HepG2 (cell line): ENCODE measurements around the gene SMPD1. TPM values are rescaled to one million over a fixed set of nuclear protein-coding genes. Genes with fewer than 3 reads are reported as not detected.

ENCODE experiments used
- ATAC-seq: fragments of 200-7000 bp; cut with Tn5 transposase; 3 replicates; pipeline ENCODE4 v1.9.1; 2020; ENCODE audit warnings: mild to moderate bottlenecking, moderate library complexity
- BruUV-seq: library from RNA; stranded (reverse); fragments of 400-500 nt; replicated peaks from 2 replicates; lab custom pipeline; 2021; lab: Mats Ljungman, UMichigan
- CTCF ChIA-PET: fragments of 300-600 bp; formaldehyde crosslinking; extraction: SDS; loops from one replicate; lab custom pipeline; 2021; ENCODE audit warnings: low total read pairs, inconsistent platforms, low intra/inter-chr PET ratio; lab: Yijun Ruan, JAX
- POLR2A ChIA-PET: fragments of 350-600 bp; sonication (Branson Sonifier 250); formaldehyde crosslinking; loops from one replicate; lab custom pipeline; 2020; ENCODE audit warnings: antibody characterized with exemption, inconsistent platforms; lab: Yijun Ruan, JAX
- DNase-seq: peaks from one replicate; pipeline ENCODE4 v3.0.0-alpha.2; 2015; ENCODE audit warnings: low spot score
- FAIRE-seq: peaks from 3 replicates; lab custom pipeline; 2011; peaks lifted over from hg19 to GRCh38; lab: Jason Lieb, UNC
- H2AFZ ChIP-seq: one replicate; pipeline ENCODE4 v1.6.1; 2011; ENCODE audit warnings: low read length, inconsistent platforms
- H3K27ac ChIP-seq: fragments of 300-600 bp; 3 replicates; pipeline ENCODE4 v1.8.0; 2011; ENCODE audit warnings: mixed run types, mild to moderate bottlenecking, mixed read lengths, low read length, inconsistent platforms; ENCODE audit not compliant: insufficient read depth; ENCODE audit errors: extremely low read length
- H3K27me3 ChIP-seq, 2 experiments: fragments of 200-600 bp in 1 of 2; 2 replicates in 1 of 2; 3 replicates in 1 of 2; pipeline versions ENCODE4 v1.6.0 to v1.8.0; 2011; ENCODE audit warnings: low read length in 2 of 2, mild to moderate bottlenecking in 2 of 2, moderate library complexity in 2 of 2, inconsistent platforms in 1 of 2; ENCODE audit not compliant: insufficient read depth in 2 of 2, control insufficient read depth in 1 of 2
- H3K36me3 ChIP-seq, 2 experiments: fragments of 200-600 bp in 1 of 2; replicated peaks in 1 of 2; 2 replicates in 1 of 2; 3 replicates in 1 of 2; pipeline versions ENCODE4 v1.5.1 to v1.8.0; 2011; ENCODE audit warnings: low read length in 2 of 2, inconsistent platforms in 1 of 2; ENCODE audit not compliant: insufficient read depth in 2 of 2, control insufficient read depth in 1 of 2
- H3K4me1 ChIP-seq: 2 replicates; pipeline ENCODE4 v1.5.1; 2012; ENCODE audit warnings: low read length, inconsistent platforms; ENCODE audit not compliant: insufficient read depth
- H3K4me2 ChIP-seq: 2 replicates; pipeline ENCODE4 v1.6.0; 2011; ENCODE audit warnings: low read depth, low read length, inconsistent platforms
- H3K4me3 ChIP-seq, 3 experiments: fragments of 200-600 bp in 1 of 3; sonication (generic), shearing (Covaris generic) in 1 of 3; replicated peaks in 1 of 3; 2 replicates each; pipeline ENCODE4 v1.5.1; 2011 to 2016; ENCODE audit warnings: low read length in 3 of 3, inconsistent platforms in 2 of 3, low read depth in 2 of 3, mild to moderate bottlenecking in 2 of 3, control low read depth in 1 of 3, mixed read lengths in 1 of 3; ENCODE audit not compliant: insufficient read depth in 1 of 3
- H3K79me2 ChIP-seq: one replicate; pipeline ENCODE4 v1.6.1; 2011; ENCODE audit warnings: low read length, inconsistent platforms; ENCODE audit not compliant: insufficient read depth
- H3K9ac ChIP-seq: 2 replicates; pipeline ENCODE4 v1.6.0; 2011; ENCODE audit warnings: mild to moderate bottlenecking, low read depth, low read length, inconsistent platforms; ENCODE audit not compliant: insufficient read depth
- H3K9me3 ChIP-seq: 2 replicates; pipeline ENCODE4 v1.5.1; 2012; ENCODE audit warnings: mild to moderate bottlenecking, low read length
- H4K20me1 ChIP-seq: 2 replicates; pipeline ENCODE4 v1.6.0; 2011; ENCODE audit warnings: inconsistent platforms, mild to moderate bottlenecking, low read length, moderate library complexity; ENCODE audit not compliant: insufficient read depth
- FOXO1 ChIP-seq: sonication (generic); formaldehyde crosslinking; IDR thresholded peaks from 2 replicates; pipeline ENCODE4 v1.4.0; 2020; ENCODE audit warnings: missing genetic modification reagents
- FOXP1 ChIP-seq, 2 experiments: fragments of 450-650 bp in 1 of 2; IDR thresholded peaks; 2 replicates each; pipeline ENCODE4 v1.6.1; 2017 to 2018; ENCODE audit warnings: antibody characterized with exemption in 1 of 2
- GATAD2A ChIP-seq: IDR thresholded peaks from 2 replicates; pipeline ENCODE4 v1.6.1; 2016
- MAZ ChIP-seq, 2 experiments: sonication (generic) in 1 of 2; formaldehyde crosslinking in 1 of 2; IDR thresholded peaks; 2 replicates each; pipeline versions ENCODE4 v1.5.0 to v1.6.1; 2012 to 2020; ENCODE audit warnings: low read depth in 2 of 2, mild to moderate bottlenecking in 2 of 2, borderline replicate concordance in 1 of 2, improper control_type of control experiment in 1 of 2, low read length in 1 of 2, missing genetic modification reagents in 1 of 2, moderate library complexity in 1 of 2
- RAD51 ChIP-seq: fragments of 450-650 bp; IDR thresholded peaks from 2 replicates; pipeline ENCODE4 v1.6.1; 2016; ENCODE audit warnings: borderline replicate concordance
- SMAD9 ChIP-seq: sonication (generic); formaldehyde crosslinking; IDR thresholded peaks from 2 replicates; pipeline ENCODE4 v1.5.1; 2020; ENCODE audit warnings: mild to moderate bottlenecking, missing genetic modification reagents
- ZBTB20 ChIP-seq: sonication (generic); formaldehyde crosslinking; IDR thresholded peaks from 2 replicates; pipeline ENCODE4 v1.8.1; 2023; ENCODE audit warnings: missing genetic modification reagents, low read depth, mild to moderate bottlenecking, borderline replicate concordance
- ZFX ChIP-seq: sonication (generic); formaldehyde crosslinking; IDR thresholded peaks from 2 replicates; pipeline ENCODE4 v1.4.0; 2020; ENCODE audit warnings: mild to moderate bottlenecking, low read depth, missing genetic modification reagents, moderate library complexity
- ZNF556 ChIP-seq: sonication (generic); formaldehyde crosslinking; IDR thresholded peaks from 2 replicates; pipeline ENCODE4 v1.4.0; 2020; ENCODE audit warnings: mild to moderate bottlenecking, missing genetic modification reagents, borderline replicate concordance
- ZSCAN25 ChIP-seq: sonication (generic); formaldehyde crosslinking; IDR thresholded peaks from 2 replicates; pipeline ENCODE4 v1.8.0; 2022; ENCODE audit warnings: mild to moderate bottlenecking, missing genetic modification reagents
- WGBS: methylation state at CpG from one replicate; pipeline ENCODE4 v1.1.6; 2017; ENCODE audit warnings: low lambda C conversion rate; 5-methylcytosine and 5-hydroxymethylcytosine counted together
- in situ Hi-C: cut with HindIII; loops from 2 replicates; pipeline ENCODE4 v1.10.0; 2017; ENCODE audit warnings: low pct_unique_long_range_greater_than_20kb; ENCODE audit not compliant: extremely low pct_ligation_motif_present
- intact Hi-C: fragments of 100-400 bp; cut with micrococcal nuclease; formaldehyde crosslinking; loops from one replicate; pipeline ENCODE4 v1.10.0; 2022; ENCODE audit not compliant: unreplicated experiment
- polyA plus RNA-seq, 8 experiments: library from polyadenylated mRNA; depleted of rRNA in 3 of 8; stranded (reverse) in 7 of 8; unstranded in 1 of 8; fragments of >200 nt; fragmentation: Illumina TruSeq in 4 of 8; extraction: Trizol in 4 of 8; gene quantifications; 2 replicates each; pipeline versions ENCODE4 v1.2.1 to v1.2.3, GENCODE V29; 2011 to 2016; ENCODE audit warnings: low read depth in 4 of 8, missing spikeins in 1 of 8, mixed read lengths in 1 of 8; ENCODE audit not compliant: insufficient read depth in 1 of 8
- total RNA-seq, 5 experiments: library from RNA; depleted of rRNA; stranded (reverse); fragments of >200 nt; fragmentation: Illumina TruSeq; extraction: Trizol; gene quantifications; 2 replicates each; pipeline ENCODE4 v1.2.3, GENCODE V29; 2016; ENCODE audit warnings: low read depth in 1 of 5
- TF ChIP-seq, protein P1 (sequence below): sonication (generic); formaldehyde crosslinking; conservative IDR thresholded peaks from 2 replicates; pipeline ENCODE4 v1.4.0; 2020; ENCODE audit warnings: mild to moderate bottlenecking, missing genetic modification reagents, moderate library complexity

The SMPD1 gene
- total and polyA plus RNA-seq, 2 of the 13 experiments (the other 11 are each of a cell fraction or from before 2014, with no cell fraction given) = 6.3 to 8.4 TPM

DNA sequence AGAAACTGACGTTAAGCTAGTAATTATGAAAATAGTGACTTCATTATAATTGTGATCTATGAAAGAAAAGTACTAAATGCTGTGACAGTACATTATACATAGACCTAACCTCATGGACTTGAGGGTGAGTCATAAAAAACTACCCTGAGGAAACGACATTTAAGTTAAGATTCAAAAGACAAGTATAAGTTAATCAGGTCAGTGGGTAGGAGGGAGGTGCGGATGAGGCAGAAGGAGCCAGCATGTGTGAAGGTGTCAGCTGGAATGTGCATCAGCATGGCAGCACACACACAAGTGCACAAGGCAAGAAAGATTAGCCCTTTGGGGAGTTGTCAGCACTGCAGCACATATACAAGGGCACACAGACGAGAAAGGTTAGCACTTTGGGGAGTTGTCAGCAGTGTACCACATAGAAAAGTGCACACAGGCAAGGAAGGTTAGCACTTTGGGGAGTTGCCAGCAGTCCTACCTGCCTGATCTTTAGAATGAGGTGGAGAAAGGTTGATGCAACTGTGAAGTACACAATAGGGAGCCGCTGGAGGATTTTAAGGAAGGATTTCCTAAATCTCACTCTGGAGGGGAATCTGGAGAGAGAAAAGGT, 38.4 kb upstream of the SMPD1 start:
- ChIA-PET POLR2A (no interaction called here), CTCF (interaction anchor here (1.3 to 2.6 kb wide), 2 partner anchors 101 to 102 kb away, joined by 4 to 32 read pairs; no protein-coding TSS in a partner anchor)
- WGBS = 22% methylated on average over 5 of the region's 5 CpGs
- no TSS peak for BruUV-seq
- no peak overlapping the region for H3K27ac ChIP-seq
- no peaks in the 10 kb centered on the region for H3K9me3 ChIP-seq
- no peak overlapping the region for H2AFZ ChIP-seq
- H3K79me2 ChIP-seq = no peaks in the 10 kb centered on the region
- no peak overlapping the region for H3K4me2 ChIP-seq
- no peaks in the 10 kb centered on the region for H4K20me1 ChIP-seq
- ATAC-seq = no peak
- DNase-seq = no peak
- no peaks in the 10 kb centered on the region for H3K27me3 ChIP-seq
- no peak for FAIRE-seq
- no peaks in the 10 kb centered on the region for H3K36me3 ChIP-seq
- intact Hi-C loops = loop anchor here (2.0 to 10.0 kb wide), 3 partner anchors 55 to 877 kb away; no protein-coding TSS in a partner anchor
- TF ChIP-seq FOXO1 (no peak), ZFX (no peak), RAD51 (no peak), SMAD9 (CRISPR knock-in tag) (no peak)
- TF ChIP-seq, all 625 proteins: peak for 0
- H3K4me1 ChIP-seq = peaks cover 22% of the 10 kb centered on the region
- H3K9ac ChIP-seq = no peak overlapping the region
- H3K4me3 ChIP-seq = no peak overlapping the region
- in situ Hi-C loops = loop anchor here (5.0 kb wide), 1 partner anchor 100 kb away; no protein-coding TSS in a partner anchor

DNA sequence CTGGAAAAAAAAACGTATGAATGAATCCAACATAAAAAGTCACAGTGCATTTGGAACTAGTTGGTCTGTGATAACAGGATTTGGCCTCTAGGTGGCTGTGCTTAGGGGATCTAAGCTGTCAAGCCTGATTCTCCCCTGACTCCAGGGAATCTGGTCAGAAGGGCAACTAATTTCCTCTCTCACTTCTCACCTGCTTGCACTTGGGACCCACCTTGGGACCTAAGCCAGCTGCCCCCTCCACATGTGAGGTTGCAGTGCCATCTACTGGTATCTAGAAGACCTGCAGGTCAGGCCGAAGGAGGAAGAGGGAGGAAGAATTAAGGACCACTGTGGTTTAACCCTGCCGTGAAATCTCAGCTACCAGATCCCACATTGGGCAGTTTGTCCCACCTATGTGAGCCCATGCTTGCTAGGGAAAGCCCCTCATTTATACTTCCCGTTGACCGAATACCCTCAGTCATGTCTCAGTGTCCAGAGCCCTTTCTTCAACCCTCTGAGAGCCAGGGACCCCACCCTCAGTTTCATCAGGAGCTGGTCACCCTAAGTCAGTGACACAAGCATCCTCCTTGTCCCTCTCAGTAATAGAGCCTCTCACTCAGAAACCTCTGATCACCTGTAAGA, 36.8 kb upstream of the SMPD1 start:
- CTCF ChIA-PET = interaction anchor here (0.7 to 2.7 kb wide), 7 partner anchors 9 to 753 kb away, joined by 4 to 32 read pairs (median 6); no protein-coding TSS in a partner anchor
- BruUV-seq = no TSS peak
- FAIRE-seq (peak; percentile 99), DNase-seq (peak; percentile 94), ATAC-seq (peak; percentile 96)
- POLR2A ChIA-PET = no interaction called here
- H3K9me3 ChIP-seq = no peaks in the 10 kb centered on the region
- in situ Hi-C loops = loop anchor here (5.0 kb wide), 1 partner anchor 101 kb away; no protein-coding TSS in a partner anchor
- H2AFZ ChIP-seq = no peak overlapping the region
- no peaks in the 10 kb centered on the region for H3K79me2 ChIP-seq
- H3K9ac ChIP-seq = no peak overlapping the region
- H4K20me1 ChIP-seq = no peaks in the 10 kb centered on the region
- H3K36me3 ChIP-seq = no peaks in the 10 kb centered on the region
- 0% methylated on average over 5 of the region's 5 CpGs for WGBS
- no peak overlapping the region for H3K27ac ChIP-seq
- H3K4me3 ChIP-seq = no peak overlapping the region
- no peak overlapping the region for H3K4me2 ChIP-seq
- intact Hi-C loops = loop anchor here (1.0 to 10.0 kb wide), 4 partner anchors 56 to 879 kb away; no protein-coding TSS in a partner anchor
- H3K27me3 ChIP-seq = no peaks in the 10 kb centered on the region
- peaks cover 22% of the 10 kb centered on the region for H3K4me1 ChIP-seq
- TF ChIP-seq, protein P1, sequence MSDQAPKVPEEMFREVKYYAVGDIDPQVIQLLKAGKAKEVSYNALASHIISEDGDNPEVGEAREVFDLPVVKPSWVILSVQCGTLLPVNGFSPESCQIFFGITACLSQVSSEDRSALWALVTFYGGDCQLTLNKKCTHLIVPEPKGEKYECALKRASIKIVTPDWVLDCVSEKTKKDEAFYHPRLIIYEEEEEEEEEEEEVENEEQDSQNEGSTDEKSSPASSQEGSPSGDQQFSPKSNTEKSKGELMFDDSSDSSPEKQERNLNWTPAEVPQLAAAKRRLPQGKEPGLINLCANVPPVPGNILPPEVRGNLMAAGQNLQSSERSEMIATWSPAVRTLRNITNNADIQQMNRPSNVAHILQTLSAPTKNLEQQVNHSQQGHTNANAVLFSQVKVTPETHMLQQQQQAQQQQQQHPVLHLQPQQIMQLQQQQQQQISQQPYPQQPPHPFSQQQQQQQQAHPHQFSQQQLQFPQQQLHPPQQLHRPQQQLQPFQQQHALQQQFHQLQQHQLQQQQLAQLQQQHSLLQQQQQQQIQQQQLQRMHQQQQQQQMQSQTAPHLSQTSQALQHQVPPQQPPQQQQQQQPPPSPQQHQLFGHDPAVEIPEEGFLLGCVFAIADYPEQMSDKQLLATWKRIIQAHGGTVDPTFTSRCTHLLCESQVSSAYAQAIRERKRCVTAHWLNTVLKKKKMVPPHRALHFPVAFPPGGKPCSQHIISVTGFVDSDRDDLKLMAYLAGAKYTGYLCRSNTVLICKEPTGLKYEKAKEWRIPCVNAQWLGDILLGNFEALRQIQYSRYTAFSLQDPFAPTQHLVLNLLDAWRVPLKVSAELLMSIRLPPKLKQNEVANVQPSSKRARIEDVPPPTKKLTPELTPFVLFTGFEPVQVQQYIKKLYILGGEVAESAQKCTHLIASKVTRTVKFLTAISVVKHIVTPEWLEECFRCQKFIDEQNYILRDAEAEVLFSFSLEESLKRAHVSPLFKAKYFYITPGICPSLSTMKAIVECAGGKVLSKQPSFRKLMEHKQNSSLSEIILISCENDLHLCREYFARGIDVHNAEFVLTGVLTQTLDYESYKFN (CRISPR knock-in tag) = peak; percentile 42
- TF ChIP-seq ZBTB20 (CRISPR knock-in tag) (peak; percentile 59; the same call in 1 of the 2 replicates), GATAD2A (CRISPR knock-in tag) (peak; percentile 80), FOXP1 (IDR thresholded peaks at IDR 0.05) (no peak), FOXP1 (CRISPR knock-in tag; IDR thresholded peaks at IDR 0.05) (peak; percentile 38; the same call in 1 of the 2 replicates), ZSCAN25 (0 out of 2 replicates have a peak, but pooled peaks have one; percentile 47), ZNF556 (CRISPR knock-in tag) (peak; percentile 21; the same call in 1 of the 2 replicates), MAZ (IDR thresholded peaks at IDR 0.05; ENCODE audit: borderline replicate concordance, low read depth, low read length) (no peak), MAZ (CRISPR knock-in tag; IDR thresholded peaks at IDR 0.05; ENCODE audit: low read depth) (peak; percentile 55; the same call in 1 of the 2 replicates)
